ENCODE data around the gene MYMK.
A peak's percentile ranks its signal among the peaks of the same experiment; 100 is the strongest.
"Not testable (repeated sequence)": the region's sequence is repeated elsewhere in the genome, so short reads cannot be mapped to it uniquely, and the experiment has no call there.

MYMK gene

GRCh38 chr9:133566817-133567216 is 42.1 kb upstream of the MYMK start:
- no peak overlapping the region for H3K9ac ChIP-seq (ENCODE audit: low read length in 2 of 2)
- no peak overlapping the region for H3K4me3 ChIP-seq (ENCODE audit: low read length in 2 of 2)
- no peak overlapping the region for H3K27ac ChIP-seq (ENCODE audit: low read length)
- peaks cover 23% of the 10 kb centered on the region for H3K4me1 ChIP-seq (ENCODE audit: control insufficient read depth, insufficient read depth, low read length)
- H3K9me3 ChIP-seq (ENCODE audit: control insufficient read depth in 2 of 2, low read length in 2 of 2) = no peaks in the 10 kb centered on the region
- no peaks in the 10 kb centered on the region for H3K36me3 ChIP-seq (ENCODE audit: control insufficient read depth in 2 of 2, insufficient read depth in 2 of 2, low read length in 2 of 2)
- H3K27me3 ChIP-seq (ENCODE audit: control insufficient read depth in 1 of 2, insufficient read depth in 2 of 2, low read length in 2 of 2) = peaks cover 0 to 3% of the 10 kb centered on the region in 2 donors

- Histone ChIP-seq H3K9ac (ENCODE audit: low read length in 2 of 2) (no peak overlapping the region), H3K27me3 (ENCODE audit: control insufficient read depth in 1 of 2, insufficient read depth in 2 of 2, low read length in 2 of 2) (peaks cover 0 to 3% of the 10 kb centered on the region in 2 donors), H3K9me3 (ENCODE audit: control insufficient read depth in 2 of 2, low read length in 2 of 2) (no peaks in the 10 kb centered on the region), H3K27ac (ENCODE audit: low read length) (no peak overlapping the region), H3K4me3 (ENCODE audit: low read length in 2 of 2) (no peak overlapping the region), H3K36me3 (ENCODE audit: control insufficient read depth in 2 of 2, insufficient read depth in 2 of 2, low read length in 2 of 2) (no peaks in the 10 kb centered on the region), H3K4me1 (ENCODE audit: control insufficient read depth, insufficient read depth, low read length) (peaks cover 23% of the 10 kb centered on the region)
Observed at GRCh38 chr9:133566382-133566781, 41.6 kb upstream of the MYMK start.

GRCh38 chr9:133564451-133565116 is 39.8 kb upstream of the MYMK start:
- Histone ChIP-seq H3K27me3 (ENCODE audit: control insufficient read depth in 1 of 2, insufficient read depth in 2 of 2, low read length in 2 of 2) (peaks cover 0 to 3% of the 10 kb centered on the region in 2 donors), H3K4me1 (ENCODE audit: control insufficient read depth, insufficient read depth, low read length) (peaks cover 34% of the 10 kb centered on the region), H3K9me3 (ENCODE audit: control insufficient read depth in 2 of 2, low read length in 2 of 2) (no peaks in the 10 kb centered on the region), H3K9ac (ENCODE audit: low read length in 2 of 2) (no peak overlapping the region), H3K27ac (ENCODE audit: low read length) (no peak overlapping the region), H3K36me3 (ENCODE audit: control insufficient read depth in 2 of 2, insufficient read depth in 2 of 2, low read length in 2 of 2) (no peaks in the 10 kb centered on the region), H3K4me3 (ENCODE audit: low read length in 2 of 2) (no peak overlapping the region)

GRCh38 chr9:133563814-133564213 is 39.1 kb upstream of the MYMK start:
- H3K9me3 ChIP-seq (ENCODE audit: control insufficient read depth in 2 of 2, low read length in 2 of 2); H3K36me3 ChIP-seq (ENCODE audit: control insufficient read depth in 2 of 2, insufficient read depth in 2 of 2, low read length in 2 of 2); H3K9ac ChIP-seq (ENCODE audit: low read length in 2 of 2); H3K4me3 ChIP-seq (ENCODE audit: low read length in 2 of 2); H3K27ac ChIP-seq (ENCODE audit: low read length); H3K27me3 ChIP-seq (ENCODE audit: control insufficient read depth in 1 of 2, insufficient read depth in 2 of 2, low read length in 2 of 2): not testable (repeated sequence)
- peaks cover 34% of the 10 kb centered on the region for H3K4me1 ChIP-seq (ENCODE audit: control insufficient read depth, insufficient read depth, low read length)

GRCh38 chr9:133563291-133563796 is 38.6 kb upstream of the MYMK start:
- H3K27ac ChIP-seq (ENCODE audit: low read length) = no peak overlapping the region
- peaks cover 37% of the 10 kb centered on the region for H3K4me1 ChIP-seq (ENCODE audit: control insufficient read depth, insufficient read depth, low read length)
- no peaks in the 10 kb centered on the region for H3K36me3 ChIP-seq (ENCODE audit: control insufficient read depth in 2 of 2, insufficient read depth in 2 of 2, low read length in 2 of 2)
- H3K27me3 ChIP-seq (ENCODE audit: control insufficient read depth in 1 of 2, insufficient read depth in 2 of 2, low read length in 2 of 2) = peaks cover 0 to 3% of the 10 kb centered on the region in 2 donors
- no peak overlapping the region for H3K9ac ChIP-seq (ENCODE audit: low read length in 2 of 2)
- H3K9me3 ChIP-seq (ENCODE audit: control insufficient read depth in 2 of 2, low read length in 2 of 2) = no peaks in the 10 kb centered on the region
- H3K4me3 ChIP-seq (ENCODE audit: low read length in 2 of 2) = no peak overlapping the region

- H3K9ac ChIP-seq (ENCODE audit: low read length in 2 of 2) = no peak overlapping the region
Observed at GRCh38 chr9:133562611-133563290, 38.0 kb upstream of the MYMK start.

GRCh38 chr9:133561976-133562554 is 37.3 kb upstream of the MYMK start:
- Histone ChIP-seq H3K4me3 (ENCODE audit: low read length in 2 of 2) (no peak overlapping the region), H3K9me3 (ENCODE audit: control insufficient read depth in 2 of 2, low read length in 2 of 2) (no peaks in the 10 kb centered on the region), H3K27ac (ENCODE audit: low read length) (no peak overlapping the region), H3K36me3 (ENCODE audit: control insufficient read depth in 2 of 2, insufficient read depth in 2 of 2, low read length in 2 of 2) (no peaks in the 10 kb centered on the region), H3K27me3 (ENCODE audit: control insufficient read depth in 1 of 2, insufficient read depth in 2 of 2, low read length in 2 of 2) (peaks cover 0 to 3% of the 10 kb centered on the region in 2 donors), H3K9ac (ENCODE audit: low read length in 2 of 2) (no peak overlapping the region), H3K4me1 (ENCODE audit: control insufficient read depth, insufficient read depth, low read length) (peaks cover 45% of the 10 kb centered on the region)

More at GRCh38 chr9:133562611-133563290, 38.0 kb upstream of the MYMK start:
- Histone ChIP-seq H3K36me3 (ENCODE audit: control insufficient read depth in 2 of 2, insufficient read depth in 2 of 2, low read length in 2 of 2) (no peaks in the 10 kb centered on the region), H3K27me3 (ENCODE audit: control insufficient read depth in 1 of 2, insufficient read depth in 2 of 2, low read length in 2 of 2) (peaks cover 0 to 3% of the 10 kb centered on the region in 2 donors), H3K4me1 (ENCODE audit: control insufficient read depth, insufficient read depth, low read length) (peaks cover 43% of the 10 kb centered on the region), H3K4me3 (ENCODE audit: low read length in 2 of 2) (no peak overlapping the region), H3K9me3 (ENCODE audit: control insufficient read depth in 2 of 2, low read length in 2 of 2) (no peaks in the 10 kb centered on the region), H3K27ac (ENCODE audit: low read length) (no peak overlapping the region)

GRCh38 chr9:133560944-133561343 is 36.2 kb upstream of the MYMK start:
- H3K4me1 ChIP-seq (ENCODE audit: control insufficient read depth, insufficient read depth, low read length) = peaks cover 44% of the 10 kb centered on the region
- H3K9ac ChIP-seq (ENCODE audit: low read length in 2 of 2) = no peak overlapping the region

GRCh38 chr9:133560311-133560710 is 35.6 kb upstream of the MYMK start:
- Histone ChIP-seq H3K36me3 (ENCODE audit: control insufficient read depth in 2 of 2, insufficient read depth in 2 of 2, low read length in 2 of 2) (no peaks in the 10 kb centered on the region), H3K27me3 (ENCODE audit: control insufficient read depth in 1 of 2, insufficient read depth in 2 of 2, low read length in 2 of 2) (peaks cover 0 to 3% of the 10 kb centered on the region in 2 donors), H3K27ac (ENCODE audit: low read length) (no peak overlapping the region), H3K9me3 (ENCODE audit: control insufficient read depth in 2 of 2, low read length in 2 of 2) (no peaks in the 10 kb centered on the region), H3K4me1 (ENCODE audit: control insufficient read depth, insufficient read depth, low read length) (peaks cover 38% of the 10 kb centered on the region), H3K9ac (ENCODE audit: low read length in 2 of 2) (no peak overlapping the region), H3K4me3 (ENCODE audit: low read length in 2 of 2) (no peak overlapping the region)

More at GRCh38 chr9:133560944-133561343, 36.2 kb upstream of the MYMK start:
- Histone ChIP-seq H3K4me3 (ENCODE audit: low read length in 2 of 2) (no peak overlapping the region), H3K36me3 (ENCODE audit: control insufficient read depth in 2 of 2, insufficient read depth in 2 of 2, low read length in 2 of 2) (no peaks in the 10 kb centered on the region), H3K27me3 (ENCODE audit: control insufficient read depth in 1 of 2, insufficient read depth in 2 of 2, low read length in 2 of 2) (peaks cover 0 to 3% of the 10 kb centered on the region in 2 donors), H3K9me3 (ENCODE audit: control insufficient read depth in 2 of 2, low read length in 2 of 2) (no peaks in the 10 kb centered on the region), H3K27ac (ENCODE audit: low read length) (no peak overlapping the region)

- H3K4me1 ChIP-seq (ENCODE audit: control insufficient read depth, insufficient read depth, low read length) = peaks cover 30% of the 10 kb centered on the region
- no peak overlapping the region for H3K9ac ChIP-seq (ENCODE audit: low read length in 2 of 2)
- peaks cover 3 to 4% of the 10 kb centered on the region in 2 donors for H3K27me3 ChIP-seq (ENCODE audit: control insufficient read depth in 1 of 2, insufficient read depth in 2 of 2, low read length in 2 of 2)
- no peaks in the 10 kb centered on the region for H3K9me3 ChIP-seq (ENCODE audit: control insufficient read depth in 2 of 2, low read length in 2 of 2)
- H3K4me3 ChIP-seq (ENCODE audit: low read length in 2 of 2) = peak overlapping the region in 1 of 2 donors; percentile 22
- no peaks in the 10 kb centered on the region for H3K36me3 ChIP-seq (ENCODE audit: control insufficient read depth in 2 of 2, insufficient read depth in 2 of 2, low read length in 2 of 2)
- H3K27ac ChIP-seq (ENCODE audit: low read length) = peak overlapping the region; percentile 11
Observed at GRCh38 chr9:133558191-133559126, 33.7 kb upstream of the MYMK start.
